ENCODE results near the gene KRT14. TPM values are rescaled to one million over a fixed set of nuclear protein-coding genes. Genes with fewer than 3 reads are reported as not detected.
A peak's percentile ranks its signal among the peaks of the same experiment; 100 is the strongest.
"Not testable (repeated sequence)": the region's sequence is repeated elsewhere in the genome, so short reads cannot be mapped to it uniquely, and the experiment has no call there.

KRT14 gene
- total and polyA plus RNA-seq, 11 donors: 0.23 to 0.38 TPM; not detected in 9

- Histone ChIP-seq H3K27me3 (peaks cover 0 to 28% (median 5%) of the 10 kb centered on the region in 9 donors), H3K9me3 (no peaks in the 10 kb centered on the region), H3K36me3 (no peaks in the 10 kb centered on the region), H3K4me1 (no peaks in the 10 kb centered on the region), H3K4me3 (no peak overlapping the region), H3K27ac (no peak overlapping the region)
- WGBS, 4 donors: 79 to 80% (median 80%) methylated on average over 16 to 19 of the region's 20 CpGs
- DNase-seq (no peak), ATAC-seq (no peak)
- intact Hi-C loops (cut with DNase I): no loop called here
- TF ChIP-seq POLR2A (IDR thresholded peaks at IDR 0.05) (no peak), CTCF (IDR thresholded peaks at IDR 0.05) (no peak)
Observed at GRCh38 chr17:41619036-41619926, 32.6 kb upstream of the KRT14 start.

- intact Hi-C loops (cut with DNase I): no loop called here
- Histone ChIP-seq H3K27ac (no peak overlapping the region), H3K36me3 (no peaks in the 10 kb centered on the region), H3K27me3 (peaks cover 0 to 36% (median 5%) of the 10 kb centered on the region in 9 donors), H3K4me1 (no peaks in the 10 kb centered on the region), H3K4me3 (no peak overlapping the region), H3K9me3 (no peaks in the 10 kb centered on the region)
- DNase-seq (no peak), ATAC-seq (peak in 1 of 4 donors; percentile 38)
- WGBS, 4 donors: 63 to 78% (median 65%) methylated on average over 12 to 13 of the region's 13 CpGs
- no peak for TF ChIP-seq POLR2A (IDR thresholded peaks at IDR 0.05)
- TF ChIP-seq CTCF (IDR thresholded peaks at IDR 0.05): no peak
Observed at GRCh38 chr17:41618341-41619035, 31.8 kb upstream of the KRT14 start.

GRCh38 chr17:41617698-41618097, 31.0 kb upstream of the KRT14 start:
- Histone ChIP-seq H3K9me3 (no peaks in the 10 kb centered on the region), H3K4me1 (no peaks in the 10 kb centered on the region), H3K4me3 (no peak overlapping the region), H3K36me3 (no peaks in the 10 kb centered on the region), H3K27me3 (peaks cover 0 to 40% (median 5%) of the 10 kb centered on the region in 9 donors), H3K27ac (no peak overlapping the region)
- ATAC-seq: no peak
- DNase-seq: peak in 1 of 5 donors; percentile 33
- WGBS, 4 donors: 56 to 64% (median 60%) methylated on average over 11 of the region's 11 CpGs
- TF ChIP-seq CTCF (IDR thresholded peaks at IDR 0.05) (no peak), POLR2A (IDR thresholded peaks at IDR 0.05) (no peak)
- intact Hi-C loops (cut with DNase I): no loop called here

- TF ChIP-seq CTCF (IDR thresholded peaks at IDR 0.05) (no peak), POLR2A (IDR thresholded peaks at IDR 0.05) (no peak)
- peak in 1 of 5 donors; percentile 31 for DNase-seq
- Histone ChIP-seq H3K4me1 (no peaks in the 10 kb centered on the region), H3K27me3 (peaks cover 0 to 44% (median 5%) of the 10 kb centered on the region in 9 donors), H3K27ac (no peak overlapping the region), H3K36me3 (no peaks in the 10 kb centered on the region), H3K9me3 (no peaks in the 10 kb centered on the region), H3K4me3 (no peak overlapping the region)
- intact Hi-C loops (cut with DNase I): no loop called here
- no peak for ATAC-seq
- 81 to 92% (median 86%) methylated on average over 2 to 3 of the region's 3 CpGs for WGBS, 4 donors
Observed at GRCh38 chr17:41617136-41617535, 30.4 kb upstream of the KRT14 start.

GRCh38 chr17:41616486-41616885, 29.8 kb upstream of the KRT14 start:
- 71 to 83% (median 78%) methylated on average over 1 to 4 of the region's 4 CpGs for WGBS, 4 donors
- not testable (repeated sequence) for H3K9me3 ChIP-seq
- peaks cover 0 to 48% (median 5%) of the 10 kb centered on the region in 9 donors for H3K27me3 ChIP-seq

More at GRCh38 chr17:41616486-41616885, 29.8 kb upstream of the KRT14 start:
- ATAC-seq; H3K4me3 ChIP-seq; H3K27ac ChIP-seq; H3K36me3 ChIP-seq; intact Hi-C loops (cut with DNase I); H3K4me1 ChIP-seq: not testable (repeated sequence)
- peak in 1 of 5 donors; percentile 56 for DNase-seq

Data from heart left ventricle (tissue), 16 donors.